Measurements from ENCODE around the gene PMPCA.

DNA sequence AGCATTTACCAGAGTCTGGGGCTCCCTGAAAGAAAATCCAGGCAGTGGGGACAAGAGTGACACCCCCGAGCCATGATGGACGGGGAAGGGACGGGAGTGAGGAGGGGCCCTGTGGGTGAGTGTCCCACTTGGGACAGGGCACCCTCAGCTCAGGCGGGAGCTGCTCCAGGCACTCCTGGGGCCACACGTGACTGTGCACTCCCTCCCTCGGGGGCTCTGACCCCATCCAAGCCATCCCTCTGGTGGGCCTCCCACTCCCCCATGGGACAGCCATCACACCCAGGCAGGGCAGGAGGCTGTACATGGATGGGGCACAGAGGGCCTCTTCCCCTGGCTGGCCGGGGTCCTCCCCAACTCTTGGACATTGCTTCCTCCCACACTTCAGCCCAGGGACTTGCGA, 34.0 kb upstream of the PMPCA start:
- TF ChIP-seq, protein P1, sequence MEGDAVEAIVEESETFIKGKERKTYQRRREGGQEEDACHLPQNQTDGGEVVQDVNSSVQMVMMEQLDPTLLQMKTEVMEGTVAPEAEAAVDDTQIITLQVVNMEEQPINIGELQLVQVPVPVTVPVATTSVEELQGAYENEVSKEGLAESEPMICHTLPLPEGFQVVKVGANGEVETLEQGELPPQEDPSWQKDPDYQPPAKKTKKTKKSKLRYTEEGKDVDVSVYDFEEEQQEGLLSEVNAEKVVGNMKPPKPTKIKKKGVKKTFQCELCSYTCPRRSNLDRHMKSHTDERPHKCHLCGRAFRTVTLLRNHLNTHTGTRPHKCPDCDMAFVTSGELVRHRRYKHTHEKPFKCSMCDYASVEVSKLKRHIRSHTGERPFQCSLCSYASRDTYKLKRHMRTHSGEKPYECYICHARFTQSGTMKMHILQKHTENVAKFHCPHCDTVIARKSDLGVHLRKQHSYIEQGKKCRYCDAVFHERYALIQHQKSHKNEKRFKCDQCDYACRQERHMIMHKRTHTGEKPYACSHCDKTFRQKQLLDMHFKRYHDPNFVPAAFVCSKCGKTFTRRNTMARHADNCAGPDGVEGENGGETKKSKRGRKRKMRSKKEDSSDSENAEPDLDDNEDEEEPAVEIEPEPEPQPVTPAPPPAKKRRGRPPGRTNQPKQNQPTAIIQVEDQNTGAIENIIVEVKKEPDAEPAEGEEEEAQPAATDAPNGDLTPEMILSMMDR (IDR thresholded peaks at IDR 0.05; ENCODE audit: low read length): no peak
- TF ChIP-seq EZH2 (IDR thresholded peaks at IDR 0.05; ENCODE audit: borderline replicate concordance, low read length): no peak

Data from OCI-LY1 (cell line).